ENCODE results near the gene THADA. TPM values are rescaled to one million over a fixed set of nuclear protein-coding genes. Genes with fewer than 3 reads are reported as not detected.

THADA gene
- total RNA-seq, 1 donor: 39.4 TPM

DNA sequence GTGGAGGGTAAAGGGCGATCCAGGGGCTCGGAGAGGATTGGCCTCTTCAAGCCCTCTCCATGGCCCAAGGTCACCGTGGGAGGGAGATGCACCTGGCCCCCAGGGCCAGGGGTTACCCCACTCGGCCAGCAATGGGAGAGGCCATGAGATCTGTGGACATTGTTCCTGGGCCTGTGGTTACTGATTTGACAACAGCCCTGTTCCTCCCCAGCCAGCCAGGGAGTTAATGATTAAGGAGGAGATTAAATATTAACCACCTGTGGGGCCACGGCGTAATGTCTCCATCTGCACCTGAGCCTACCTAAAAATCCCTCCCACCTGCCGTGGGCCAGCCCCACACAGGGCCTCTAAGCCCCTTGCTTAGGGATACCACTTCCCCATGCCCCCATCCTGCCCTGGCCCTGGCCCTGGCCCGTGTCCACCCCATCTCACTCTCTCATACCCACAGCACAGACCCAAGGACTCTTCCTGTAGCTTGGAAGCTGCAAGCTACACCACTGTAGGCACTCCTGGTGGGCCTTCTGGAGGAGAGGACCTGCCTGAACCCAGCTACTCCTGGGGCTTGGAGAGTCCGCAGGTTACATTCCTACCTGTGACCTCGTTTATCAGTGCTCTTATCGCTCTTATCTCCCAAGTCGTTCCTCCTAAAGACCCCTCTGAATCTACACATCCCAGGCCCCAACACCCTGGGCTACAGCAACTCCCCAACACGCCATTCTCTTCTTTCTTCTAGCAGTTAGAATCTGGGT, 401.5 kb downstream of the THADA start:
- no peak overlapping the region for H3K4me3 ChIP-seq (ENCODE audit: insufficient read depth, low read length)
- no peaks in the 10 kb centered on the region for H3K4me1 ChIP-seq (ENCODE audit: insufficient read depth, low read length)
- peak; percentile 73 for DNase-seq (ENCODE audit: insufficient read length, low spot score, missing footprints)
- no peak for TF ChIP-seq CTCF (IDR thresholded peaks at IDR 0.05; ENCODE audit: extremely low read depth, low read depth, low read length)
- H3K36me3 ChIP-seq (ENCODE audit: insufficient read depth, low read length): no peaks in the 10 kb centered on the region
- no peak overlapping the region for H3K4me2 ChIP-seq (ENCODE audit: insufficient read depth, low read length)
- H3K9me3 ChIP-seq (ENCODE audit: low read depth, low read length): no peaks in the 10 kb centered on the region
- H3K27me3 ChIP-seq (ENCODE audit: insufficient read depth, low read length): no peaks in the 10 kb centered on the region
- H4K20me1 ChIP-seq (ENCODE audit: insufficient read depth, low read length): no peaks in the 10 kb centered on the region
- no peaks in the 10 kb centered on the region for H3K79me2 ChIP-seq (ENCODE audit: insufficient read depth, low read length)
- no peak overlapping the region for H3K27ac ChIP-seq (ENCODE audit: low read depth, low read length)
- no peak overlapping the region for H2AFZ ChIP-seq (ENCODE audit: low read length)

- TF ChIP-seq CTCF (IDR thresholded peaks at IDR 0.05; ENCODE audit: extremely low read depth, low read depth, low read length): no peak
- Histone ChIP-seq H3K27me3 (ENCODE audit: insufficient read depth, low read length) (no peaks in the 10 kb centered on the region), H3K27ac (ENCODE audit: low read depth, low read length) (no peak overlapping the region), H4K20me1 (ENCODE audit: insufficient read depth, low read length) (no peaks in the 10 kb centered on the region), H3K4me1 (ENCODE audit: insufficient read depth, low read length) (no peaks in the 10 kb centered on the region), H2AFZ (ENCODE audit: low read length) (no peak overlapping the region), H3K4me2 (ENCODE audit: insufficient read depth, low read length) (no peak overlapping the region), H3K79me2 (ENCODE audit: insufficient read depth, low read length) (no peaks in the 10 kb centered on the region), H3K36me3 (ENCODE audit: insufficient read depth, low read length) (no peaks in the 10 kb centered on the region), H3K9me3 (ENCODE audit: low read depth, low read length) (no peaks in the 10 kb centered on the region), H3K4me3 (ENCODE audit: insufficient read depth, low read length) (no peak overlapping the region)
- DNase-seq (ENCODE audit: insufficient read length, low spot score, missing footprints): peak; percentile 50
These were observed 402.2 kb downstream of the THADA start for GRCh38 chr2:43193652-43194120.

DNA sequence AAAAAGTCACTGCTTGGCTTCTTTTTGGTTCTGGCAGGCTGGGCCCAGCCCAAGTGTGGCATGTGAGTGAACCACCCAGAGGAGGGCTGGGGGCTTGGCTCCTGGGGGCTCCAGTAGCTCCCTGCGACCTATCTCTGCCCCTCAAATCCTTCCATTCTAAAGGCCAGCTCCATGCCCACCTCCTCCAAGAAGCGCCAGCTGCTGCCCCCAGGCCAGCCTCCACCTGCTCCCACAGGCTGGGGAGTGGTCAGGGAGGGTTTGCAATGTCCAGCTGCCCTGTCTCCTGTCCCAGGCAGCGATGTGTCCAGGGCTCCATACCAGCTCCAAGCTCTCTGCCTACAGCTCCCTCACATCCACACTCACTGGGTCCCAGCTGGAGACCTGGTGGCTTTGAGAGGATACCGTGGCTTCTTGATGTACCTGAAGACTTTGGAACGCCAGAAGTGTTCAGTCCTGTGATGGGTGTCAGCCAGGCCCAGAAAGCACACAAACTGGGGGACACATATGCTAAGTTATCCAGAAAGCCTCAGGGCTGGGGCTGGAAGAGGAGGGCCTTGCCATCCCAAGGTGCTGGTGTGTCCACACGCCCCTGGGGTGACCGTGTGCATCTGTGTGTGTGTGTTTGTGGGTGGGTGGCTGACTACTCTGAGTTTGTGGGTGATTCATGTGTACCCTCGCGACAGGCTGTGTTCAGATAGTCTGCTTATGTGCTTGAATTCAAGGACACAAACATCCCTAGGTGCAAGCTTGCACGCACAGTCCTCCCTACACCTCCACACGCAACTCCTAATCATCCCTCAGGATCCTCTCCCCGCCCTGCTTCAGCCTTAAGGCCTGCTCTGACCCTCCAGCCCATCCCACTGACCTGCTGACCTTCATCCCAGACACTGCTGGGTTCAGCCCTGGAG, 402.8 kb downstream of the THADA start:
- DNase-seq (ENCODE audit: insufficient read length, low spot score, missing footprints): peak; percentile 43
- TF ChIP-seq CTCF (IDR thresholded peaks at IDR 0.05; ENCODE audit: extremely low read depth, low read depth, low read length): no peak
- no peaks in the 10 kb centered on the region for H4K20me1 ChIP-seq (ENCODE audit: insufficient read depth, low read length)
- no peak overlapping the region for H3K4me2 ChIP-seq (ENCODE audit: insufficient read depth, low read length)
- no peak overlapping the region for H2AFZ ChIP-seq (ENCODE audit: low read length)
- H3K36me3 ChIP-seq (ENCODE audit: insufficient read depth, low read length): no peaks in the 10 kb centered on the region
- no peaks in the 10 kb centered on the region for H3K27me3 ChIP-seq (ENCODE audit: insufficient read depth, low read length)
- no peaks in the 10 kb centered on the region for H3K4me1 ChIP-seq (ENCODE audit: insufficient read depth, low read length)
- H3K79me2 ChIP-seq (ENCODE audit: insufficient read depth, low read length): no peaks in the 10 kb centered on the region
- no peak overlapping the region for H3K27ac ChIP-seq (ENCODE audit: low read depth, low read length)
- no peaks in the 10 kb centered on the region for H3K9me3 ChIP-seq (ENCODE audit: low read depth, low read length)
- no peak overlapping the region for H3K4me3 ChIP-seq (ENCODE audit: insufficient read depth, low read length)

Data from osteoblast (primary cell).